GM12878 (cell line): ENCODE data around the gene ADAMTS1. TPM values are rescaled to one million over a fixed set of nuclear protein-coding genes. Genes with fewer than 3 reads are reported as not detected.

ENCODE experiments used
- ATAC-seq: fragments of 200-7000 bp; cut with Tn5 transposase; 3 replicates; pipeline ENCODE4 v1.9.1; 2020; ENCODE audit warnings: mild to moderate bottlenecking, moderate library complexity
- BruUV-seq: library from RNA; stranded (reverse); fragments of 400-500 nt; replicated peaks from 2 replicates; lab custom pipeline; 2021; lab: Mats Ljungman, UMichigan
- CTCF ChIA-PET: fragments of 300-600 bp; sonication (Branson Sonifier 250); formaldehyde crosslinking; extraction: SDS; loops from one replicate; lab custom pipeline; 2021; ENCODE audit warnings: inconsistent platforms; lab: Yijun Ruan, JAX
- POLR2A ChIA-PET: fragments of 350-600 bp; formaldehyde crosslinking; extraction: SDS; loops from one replicate; lab custom pipeline; 2021; ENCODE audit warnings: inconsistent platforms; lab: Charles Lee
- RAD21 ChIA-PET: fragments of 300-600 bp; sonication (Branson Sonifier 250); formaldehyde crosslinking; loops from one replicate; lab custom pipeline; 2023; ENCODE audit warnings: antibody characterized with exemption; ENCODE audit not compliant: unreplicated experiment; lab: Charles Lee
- SMC1A ChIA-PET: fragments of 300-600 bp; sonication (Branson Sonifier 250); formaldehyde crosslinking; loops from one replicate; lab custom pipeline; 2023; ENCODE audit not compliant: unreplicated experiment, uncharacterized antibody; lab: Charles Lee
- DNase-seq: peaks from one replicate; pipeline ENCODE4 v3.0.0-alpha.2; 2011; ENCODE audit warnings: low read depth, low spot score
- FAIRE-seq: peaks from 3 replicates; lab custom pipeline; 2011; peaks lifted over from hg19 to GRCh38; lab: Jason Lieb, UNC
- H2AFZ ChIP-seq: 2 replicates; pipeline ENCODE4 v1.6.0; 2011; ENCODE audit warnings: low read depth, low read length, control low read depth; ENCODE audit not compliant: control insufficient read depth
- H3K27ac ChIP-seq: 2 replicates; pipeline ENCODE4 v1.5.1; 2011; ENCODE audit warnings: control low read depth; ENCODE audit not compliant: control insufficient read depth, insufficient read depth
- H3K27me3 ChIP-seq, 2 experiments: replicated peaks in 1 of 2; 2 replicates each; pipeline versions ENCODE4 v1.6.0 to v1.6.1; 2011; ENCODE audit warnings: low read length in 1 of 2; ENCODE audit not compliant: control insufficient read depth in 2 of 2, insufficient read depth in 2 of 2
- H3K36me3 ChIP-seq, 2 experiments: 2 replicates each; pipeline ENCODE4 v1.5.1; 2011; ENCODE audit warnings: low read length in 1 of 2; ENCODE audit not compliant: control insufficient read depth in 2 of 2, insufficient read depth in 2 of 2
- H3K4me1 ChIP-seq: 2 replicates; pipeline ENCODE4 v1.6.1; 2011; ENCODE audit warnings: mild to moderate bottlenecking, low read length, moderate library complexity, mixed read lengths; ENCODE audit not compliant: control insufficient read depth, insufficient read depth
- H3K4me2 ChIP-seq: 2 replicates; pipeline ENCODE4 v1.6.0; 2011; ENCODE audit warnings: control low read depth; ENCODE audit not compliant: control insufficient read depth, insufficient read depth
- H3K4me3 ChIP-seq: fragments of 200-600 bp; sonication (generic); 2 replicates; pipeline ENCODE4 v1.5.1; 2016
- H3K79me2 ChIP-seq: 2 replicates; pipeline ENCODE4 v1.6.0; 2011; ENCODE audit warnings: low read length; ENCODE audit not compliant: control insufficient read depth, insufficient read depth
- H3K9ac ChIP-seq: 2 replicates; pipeline ENCODE4 v1.8.0; 2011; ENCODE audit warnings: low read length, control low read depth, mixed read lengths; ENCODE audit not compliant: control insufficient read depth, insufficient read depth
- H3K9me3 ChIP-seq: replicated peaks from 3 replicates; pipeline ENCODE4 v1.5.1; 2011; ENCODE audit warnings: mild to moderate bottlenecking, low read length; ENCODE audit not compliant: control insufficient read depth, insufficient read depth
- H4K20me1 ChIP-seq: 2 replicates; pipeline ENCODE4 v1.6.0; 2011; ENCODE audit not compliant: control insufficient read depth, insufficient read depth
- FOXK2 ChIP-seq: fragments of 450-650 bp; IDR thresholded peaks from 2 replicates; pipeline ENCODE4 v1.6.1; 2017; ENCODE audit warnings: mild to moderate bottlenecking, moderate library complexity
- HDAC6 ChIP-seq: fragments of 200-600 bp; sonication (generic); IDR thresholded peaks from one replicate; pipeline ENCODE4 v1.8.0; 2017; ENCODE audit warnings: antibody characterized with exemption; ENCODE audit not compliant: unreplicated experiment
- HDGF ChIP-seq: fragments of 450-650 bp; IDR thresholded peaks from 2 replicates; pipeline ENCODE4 v1.6.1; 2016; ENCODE audit warnings: antibody characterized with exemption
- SREBF1 ChIP-seq: IDR thresholded peaks from 2 replicates; pipeline ENCODE4 v1.6.1; 2012; ENCODE audit warnings: mild to moderate bottlenecking, low read length
- TAF1 ChIP-seq: IDR thresholded peaks from 2 replicates; pipeline ENCODE4 v1.6.1; 2011; ENCODE audit warnings: mild to moderate bottlenecking, low read depth, low read length, borderline replicate concordance
- TBL1XR1 ChIP-seq: IDR thresholded peaks from 2 replicates; pipeline ENCODE4 v1.6.1; 2012; ENCODE audit warnings: low read depth, low read length, improper control_type of control experiment
- TCF12 ChIP-seq: IDR thresholded peaks from 2 replicates; pipeline ENCODE4 v1.6.1; 2011; ENCODE audit warnings: low read depth, mild to moderate bottlenecking, low read length
- USF1 ChIP-seq: IDR thresholded peaks from 2 replicates; pipeline ENCODE4 v1.6.1; 2011; ENCODE audit warnings: borderline replicate concordance, low read depth, mild to moderate bottlenecking, moderate library complexity, mixed read lengths, low read length; ENCODE audit not compliant: insufficient read depth; ENCODE audit errors: extremely low read length
- YY1 ChIP-seq: IDR thresholded peaks from 2 replicates; pipeline ENCODE4 v1.6.1; 2011; ENCODE audit warnings: low read depth, mild to moderate bottlenecking, low read length
- ZBED1 ChIP-seq: IDR thresholded peaks from 2 replicates; pipeline ENCODE4 v1.6.1; 2016; ENCODE audit warnings: borderline replicate concordance
- WGBS: methylation state at CpG from one replicate; pipeline ENCODE4 v1.1.6; 2016; ENCODE audit warnings: low lambda C conversion rate; ENCODE audit not compliant: insufficient replicate concordance, insufficient coverage; ENCODE audit errors: missing lambda C conversion rate; 5-methylcytosine and 5-hydroxymethylcytosine counted together
- in situ Hi-C: fragments of 300-500 bp; cut with MboI; formaldehyde crosslinking; loops from 9 replicates; pipeline ENCODE4 v1.14.3; 2018; ENCODE audit warnings: mixed read lengths
- intact Hi-C: fragments of 100-400 bp; cut with micrococcal nuclease; formaldehyde crosslinking; loops from one replicate; pipeline ENCODE4 v1.14.2; 2022; ENCODE audit not compliant: unreplicated experiment
- polyA plus RNA-seq, 11 experiments: library from polyadenylated mRNA; depleted of rRNA in 4 of 11; unstranded in 6 of 11; stranded (reverse) in 5 of 11; fragments of >200 nt; fragmentation: Nextera tagmentation in 4 of 11; fragmentation: Illumina TruSeq in 1 of 11; extraction: Ambion mirVana in 4 of 11; extraction: Trizol in 1 of 11; gene quantifications; 1 replicate in 1 of 11; 2 replicates in 10 of 11; pipeline versions ENCODE4 v1.2.1 to v1.2.3, GENCODE V29; 2011 to 2016; ENCODE audit warnings: inconsistent platforms in 2 of 11, missing spikeins in 2 of 11, low read depth in 1 of 11
- total RNA-seq, 4 experiments: library from RNA; depleted of rRNA in 3 of 4; stranded (reverse); fragments of >200 nt in 3 of 4; fragmentation: Illumina TruSeq in 1 of 4; extraction: Trizol in 1 of 4; gene quantifications; 2 replicates each; pipeline versions ENCODE4 v1.2.1 to v1.2.3, GENCODE V29; 2013 to 2021
- TF ChIP-seq, protein P1 (sequence below): fragments of 450-650 bp; formaldehyde crosslinking; IDR thresholded peaks from 2 replicates; pipeline ENCODE4 v1.4.0; 2020; ENCODE audit warnings: mild to moderate bottlenecking, moderate library complexity
- TF ChIP-seq, protein P2 (sequence below): fragments of 450-650 bp; IDR thresholded peaks from 2 replicates; pipeline ENCODE4 v1.6.1; 2014; ENCODE audit warnings: mild to moderate bottlenecking
- TF ChIP-seq, protein P3 (sequence below): fragments of 450-650 bp; IDR thresholded peaks from 2 replicates; pipeline ENCODE4 v1.6.1; 2016; ENCODE audit warnings: mild to moderate bottlenecking

ADAMTS1 gene
- total and polyA plus RNA-seq, 10 of the 15 experiments (the other 5 are each of a cell fraction or from before 2014, with no cell fraction given): 0.06 to 0.21 (median 0.08) TPM; not detected in 6

- TF ChIP-seq, protein P1, sequence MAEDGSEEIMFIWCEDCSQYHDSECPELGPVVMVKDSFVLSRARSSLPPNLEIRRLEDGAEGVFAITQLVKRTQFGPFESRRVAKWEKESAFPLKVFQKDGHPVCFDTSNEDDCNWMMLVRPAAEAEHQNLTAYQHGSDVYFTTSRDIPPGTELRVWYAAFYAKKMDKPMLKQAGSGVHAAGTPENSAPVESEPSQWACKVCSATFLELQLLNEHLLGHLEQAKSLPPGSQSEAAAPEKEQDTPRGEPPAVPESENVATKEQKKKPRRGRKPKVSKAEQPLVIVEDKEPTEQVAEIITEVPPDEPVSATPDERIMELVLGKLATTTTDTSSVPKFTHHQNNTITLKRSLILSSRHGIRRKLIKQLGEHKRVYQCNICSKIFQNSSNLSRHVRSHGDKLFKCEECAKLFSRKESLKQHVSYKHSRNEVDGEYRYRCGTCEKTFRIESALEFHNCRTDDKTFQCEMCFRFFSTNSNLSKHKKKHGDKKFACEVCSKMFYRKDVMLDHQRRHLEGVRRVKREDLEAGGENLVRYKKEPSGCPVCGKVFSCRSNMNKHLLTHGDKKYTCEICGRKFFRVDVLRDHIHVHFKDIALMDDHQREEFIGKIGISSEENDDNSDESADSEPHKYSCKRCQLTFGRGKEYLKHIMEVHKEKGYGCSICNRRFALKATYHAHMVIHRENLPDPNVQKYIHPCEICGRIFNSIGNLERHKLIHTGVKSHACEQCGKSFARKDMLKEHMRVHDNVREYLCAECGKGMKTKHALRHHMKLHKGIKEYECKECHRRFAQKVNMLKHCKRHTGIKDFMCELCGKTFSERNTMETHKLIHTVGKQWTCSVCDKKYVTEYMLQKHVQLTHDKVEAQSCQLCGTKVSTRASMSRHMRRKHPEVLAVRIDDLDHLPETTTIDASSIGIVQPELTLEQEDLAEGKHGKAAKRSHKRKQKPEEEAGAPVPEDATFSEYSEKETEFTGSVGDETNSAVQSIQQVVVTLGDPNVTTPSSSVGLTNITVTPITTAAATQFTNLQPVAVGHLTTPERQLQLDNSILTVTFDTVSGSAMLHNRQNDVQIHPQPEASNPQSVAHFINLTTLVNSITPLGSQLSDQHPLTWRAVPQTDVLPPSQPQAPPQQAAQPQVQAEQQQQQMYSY: no peak
- TF ChIP-seq YY1 (no peak), TAF1 (no peak), HDGF (no peak), TBL1XR1 (no peak)
- TF ChIP-seq, protein P2, sequence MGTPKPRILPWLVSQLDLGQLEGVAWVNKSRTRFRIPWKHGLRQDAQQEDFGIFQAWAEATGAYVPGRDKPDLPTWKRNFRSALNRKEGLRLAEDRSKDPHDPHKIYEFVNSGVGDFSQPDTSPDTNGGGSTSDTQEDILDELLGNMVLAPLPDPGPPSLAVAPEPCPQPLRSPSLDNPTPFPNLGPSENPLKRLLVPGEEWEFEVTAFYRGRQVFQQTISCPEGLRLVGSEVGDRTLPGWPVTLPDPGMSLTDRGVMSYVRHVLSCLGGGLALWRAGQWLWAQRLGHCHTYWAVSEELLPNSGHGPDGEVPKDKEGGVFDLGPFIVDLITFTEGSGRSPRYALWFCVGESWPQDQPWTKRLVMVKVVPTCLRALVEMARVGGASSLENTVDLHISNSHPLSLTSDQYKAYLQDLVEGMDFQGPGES: no peak
Measured at GRCh38 chr21:26811482-26811881, 33.7 kb downstream of the ADAMTS1 start (continued).

- ChIA-PET SMC1A (no interaction called here), RAD21 (no interaction called here), CTCF (no interaction called here), POLR2A (no interaction called here)
- no peak overlapping the region for H3K4me2 ChIP-seq
- no peaks in the 10 kb centered on the region for H4K20me1 ChIP-seq
- ATAC-seq (no peak), FAIRE-seq (no peak), DNase-seq (no peak)
- no peak overlapping the region for H3K4me3 ChIP-seq
- no peak overlapping the region for H2AFZ ChIP-seq
- H3K9ac ChIP-seq: no peak overlapping the region
- BruUV-seq: no TSS peak
- H3K9me3 ChIP-seq: no peaks in the 10 kb centered on the region
- intact Hi-C loops: no loop called here
- H3K79me2 ChIP-seq: no peaks in the 10 kb centered on the region
- H3K27me3 ChIP-seq: no peaks in the 10 kb centered on the region
- H3K4me1 ChIP-seq: no peaks in the 10 kb centered on the region
- H3K36me3 ChIP-seq: no peaks in the 10 kb centered on the region
- H3K27ac ChIP-seq: no peak overlapping the region
- 8% methylated on average over 2 of the region's 2 CpGs for WGBS
- in situ Hi-C loops: no loop called here
- no peak for TF ChIP-seq SREBF1
- no peak for TF ChIP-seq HDAC6
- no peak for TF ChIP-seq ZBED1
- no peak for TF ChIP-seq USF1
- no peak for TF ChIP-seq TCF12
- TF ChIP-seq FOXK2: no peak
- TF ChIP-seq, protein P2: no peak
- TF ChIP-seq, protein P3, sequence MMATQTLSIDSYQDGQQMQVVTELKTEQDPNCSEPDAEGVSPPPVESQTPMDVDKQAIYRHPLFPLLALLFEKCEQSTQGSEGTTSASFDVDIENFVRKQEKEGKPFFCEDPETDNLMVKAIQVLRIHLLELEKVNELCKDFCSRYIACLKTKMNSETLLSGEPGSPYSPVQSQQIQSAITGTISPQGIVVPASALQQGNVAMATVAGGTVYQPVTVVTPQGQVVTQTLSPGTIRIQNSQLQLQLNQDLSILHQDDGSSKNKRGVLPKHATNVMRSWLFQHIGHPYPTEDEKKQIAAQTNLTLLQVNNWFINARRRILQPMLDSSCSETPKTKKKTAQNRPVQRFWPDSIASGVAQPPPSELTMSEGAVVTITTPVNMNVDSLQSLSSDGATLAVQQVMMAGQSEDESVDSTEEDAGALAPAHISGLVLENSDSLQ: no peak
Measured at GRCh38 chr21:26810676-26811415, 34.4 kb downstream of the ADAMTS1 start.
